ENCODE data around the gene TOX3.

- no peak for TF ChIP-seq FOXK2 (IDR thresholded peaks at IDR 0.05)
- no peak for TF ChIP-seq BHLHE40 (IDR thresholded peaks at IDR 0.05; ENCODE audit: borderline replicate concordance)
- no peak for TF ChIP-seq SP1 (IDR thresholded peaks at IDR 0.05)
- TF ChIP-seq L3MBTL2 (conservative IDR thresholded peaks at IDR 0.05): no peak
Measured at GRCh38 chr16:52567193-52567592, 20.2 kb upstream of the TOX3 start.

Data from HEK293T (cell line).